NCI-H345 (cell line): ENCODE measurements around the gene VTI1A.

Experiments used
- DNase-seq: peaks from one replicate; lab custom pipeline; 2025; lab: John Stamatoyannopoulos, UW

Gene VTI1A

DNA sequence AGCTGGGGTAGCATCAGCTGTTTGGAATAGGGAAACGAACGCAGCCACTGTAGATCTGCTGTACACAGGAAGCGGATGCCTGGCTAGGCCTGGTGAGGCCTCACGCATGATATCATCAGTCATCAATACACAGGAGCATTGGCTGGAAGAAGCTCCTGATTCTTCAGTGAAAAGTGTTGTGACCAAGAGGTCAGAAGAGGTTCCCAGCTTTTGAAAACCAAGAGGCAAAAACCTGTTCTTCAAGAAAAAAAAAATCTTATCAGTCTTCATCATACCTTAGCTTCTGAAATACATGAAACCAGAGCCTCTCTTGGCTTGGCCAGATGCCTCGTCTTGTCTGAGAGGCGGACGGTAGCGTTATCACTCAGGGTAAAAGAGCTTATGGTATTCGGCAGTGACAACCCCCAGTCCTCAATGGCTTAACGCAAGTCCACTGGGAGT is 363.7 kb downstream of the VTI1A start:
- no peak for DNase-seq

DNA sequence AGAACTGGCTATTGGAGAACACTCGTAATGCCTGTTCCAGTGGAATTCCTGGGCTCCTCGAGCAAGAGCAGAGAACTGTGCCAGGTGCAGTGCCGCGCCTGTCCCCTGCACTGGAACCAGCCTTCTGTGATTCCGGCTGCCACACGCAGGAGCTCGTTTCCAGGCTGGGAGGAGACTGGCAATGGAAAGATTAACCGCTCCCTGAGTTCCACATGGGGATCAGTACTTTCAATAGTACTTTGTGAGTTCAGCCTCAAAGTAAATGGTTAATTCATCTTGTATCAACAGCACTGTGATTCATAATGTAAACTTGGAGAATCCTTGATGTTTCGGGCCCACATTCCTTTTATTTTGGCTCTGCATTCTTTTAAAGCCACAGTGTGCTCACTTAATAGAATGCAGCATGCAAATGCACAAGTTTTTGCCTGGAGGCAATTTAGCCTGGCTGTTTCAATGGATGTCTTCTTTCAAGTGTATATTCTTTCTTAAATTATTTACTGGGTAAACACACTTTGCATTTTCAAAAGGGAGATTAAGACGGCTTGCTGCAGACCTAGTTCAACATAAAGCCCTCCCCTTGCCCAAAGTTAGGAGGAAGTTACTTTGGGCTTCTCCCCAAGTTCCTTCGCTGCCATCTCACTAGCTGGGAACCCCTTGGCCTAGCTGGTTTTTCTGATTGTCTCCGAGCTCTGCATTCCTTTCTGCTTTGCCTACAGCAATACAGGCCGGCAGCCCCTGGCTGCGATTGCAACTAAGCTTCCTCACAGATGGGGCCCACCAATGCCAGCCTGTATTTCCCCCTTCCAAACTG is 364.9 kb downstream of the VTI1A start:
- DNase-seq: peak; percentile 5

- no peak for DNase-seq
Observed at GRCh38 chr10:112812586-112812985, 365.6 kb downstream of the VTI1A start.

DNA sequence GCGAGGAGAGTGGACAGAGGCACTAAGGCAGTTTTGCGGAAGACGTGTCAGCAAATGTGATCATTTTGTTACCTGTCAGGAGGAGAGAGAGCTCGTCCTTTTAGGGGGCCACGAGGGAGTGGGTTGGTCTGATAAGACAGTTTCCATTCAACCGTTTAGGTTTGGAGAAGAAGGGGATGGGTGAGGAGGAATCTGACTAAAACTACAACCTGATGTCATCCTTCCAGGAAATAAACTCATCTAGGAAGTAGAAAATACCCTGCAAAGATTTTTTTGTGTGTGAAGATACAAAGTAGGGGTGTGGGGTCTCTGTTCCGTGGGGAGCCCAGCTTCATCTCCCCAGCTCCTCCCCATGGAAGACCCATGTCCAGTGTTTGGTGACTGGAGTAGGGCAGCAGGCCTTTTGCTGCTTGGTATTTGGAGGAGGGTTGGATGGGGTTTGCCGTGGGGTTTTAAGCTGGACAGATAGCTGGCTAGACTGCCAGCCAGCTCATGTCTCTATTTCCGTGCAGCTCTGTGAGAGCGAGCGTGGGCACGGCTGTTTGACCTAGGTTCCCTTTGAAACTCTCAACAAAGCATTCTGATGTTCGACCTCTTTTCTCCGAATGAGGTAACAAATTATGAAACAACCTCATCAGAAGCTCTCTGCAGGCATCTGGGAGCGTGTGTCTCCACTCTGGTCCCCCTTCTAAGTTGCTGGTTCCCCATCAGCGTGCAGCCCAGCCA is 367.0 kb downstream of the VTI1A start:
- DNase-seq: no peak

GRCh38 chr10:112815269-112816032 is 368.4 kb downstream of the VTI1A start:
- no peak for DNase-seq

GRCh38 chr10:112816033-112816430 is 369.0 kb downstream of the VTI1A start:
- no peak for DNase-seq

DNA sequence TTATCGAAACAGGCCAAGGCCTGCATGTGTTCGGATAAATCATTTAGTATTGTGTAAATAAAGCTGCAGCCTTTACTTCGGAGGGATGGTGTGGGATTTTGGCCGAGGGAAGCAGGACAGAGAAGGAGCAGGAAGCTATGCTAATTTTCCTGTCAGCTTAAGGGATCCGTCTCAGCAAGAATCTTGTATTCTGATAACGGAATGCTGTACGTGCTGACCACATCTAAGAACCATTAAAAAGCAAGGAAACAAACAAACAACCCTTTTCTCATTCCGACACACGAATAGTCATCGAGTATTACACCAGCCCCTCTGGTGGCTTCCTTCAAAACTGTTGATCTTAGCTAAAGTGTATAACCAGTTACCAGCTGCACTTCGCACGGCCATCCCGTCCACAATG is 369.9 kb downstream of the VTI1A start:
- DNase-seq: no peak

- no peak for DNase-seq
Observed at GRCh38 chr10:112817981-112818777, 371.2 kb downstream of the VTI1A start.

DNA sequence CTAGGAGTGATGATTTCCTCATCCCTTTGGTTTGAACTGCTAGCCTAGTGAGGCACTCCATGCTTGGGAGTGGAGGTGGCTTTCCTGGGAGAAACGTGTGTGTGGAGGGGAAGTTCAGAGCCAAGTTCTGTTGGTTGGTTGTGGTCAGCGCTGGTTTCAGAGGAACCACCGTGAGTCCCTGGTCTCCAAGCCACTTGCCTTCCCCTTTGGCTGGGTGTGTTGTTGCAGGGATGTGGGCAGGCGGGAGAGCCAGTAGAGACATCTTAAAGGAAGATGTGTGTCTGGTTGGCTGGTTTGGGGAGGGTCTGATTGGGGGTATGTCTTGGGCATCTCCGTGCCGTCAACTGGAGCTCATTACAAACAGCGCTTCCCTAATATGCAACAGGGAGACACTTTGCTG is 372.2 kb downstream of the VTI1A start:
- DNase-seq: no peak

- no peak for DNase-seq
Observed at GRCh38 chr10:112820320-112820719, 373.3 kb downstream of the VTI1A start.

DNA sequence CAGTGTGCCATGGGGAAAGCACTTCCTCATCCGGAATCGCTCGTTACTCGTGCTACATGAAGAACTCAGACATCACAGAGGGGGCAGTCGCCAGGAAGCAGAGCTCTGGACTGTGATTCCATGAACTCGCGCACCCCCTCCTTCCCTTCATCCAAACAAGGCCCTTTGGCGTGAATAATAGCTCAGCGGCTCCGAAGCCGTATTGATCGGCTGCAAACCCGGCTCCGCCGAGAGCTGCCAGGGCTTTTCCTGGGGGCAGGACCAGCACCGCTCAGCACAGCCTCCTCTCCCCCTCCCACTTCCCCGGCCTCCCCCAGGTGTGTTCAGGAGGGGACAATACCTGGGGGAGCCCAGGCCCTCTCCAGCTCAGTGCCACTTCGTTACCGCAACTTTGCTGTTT is 374.0 kb downstream of the VTI1A start:
- DNase-seq: no peak

DNA sequence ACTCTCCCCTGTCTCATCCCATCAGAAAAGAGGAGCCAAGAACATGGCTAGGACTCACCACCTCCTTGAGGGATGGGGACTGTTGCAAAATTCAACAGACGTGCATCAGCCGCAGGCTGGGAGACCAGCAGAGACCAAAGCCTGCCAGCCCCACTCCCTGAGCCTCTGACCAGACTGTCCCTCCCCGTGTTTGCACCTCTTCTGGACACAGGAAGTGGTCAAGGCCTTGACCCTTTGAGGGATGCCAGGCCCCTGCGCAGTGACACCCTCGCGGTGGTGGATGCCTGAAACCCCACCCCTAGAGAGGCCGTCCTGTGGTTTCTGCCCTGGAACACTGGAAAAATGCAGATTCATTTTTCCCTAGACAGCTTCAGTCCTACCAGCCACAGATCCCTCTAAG is 374.6 kb downstream of the VTI1A start:
- DNase-seq: no peak

- DNase-seq: no peak
Observed at GRCh38 chr10:112823007-112823406, 376.0 kb downstream of the VTI1A start.

GRCh38 chr10:112823604-112824003 is 376.6 kb downstream of the VTI1A start:
- no peak for DNase-seq

DNA sequence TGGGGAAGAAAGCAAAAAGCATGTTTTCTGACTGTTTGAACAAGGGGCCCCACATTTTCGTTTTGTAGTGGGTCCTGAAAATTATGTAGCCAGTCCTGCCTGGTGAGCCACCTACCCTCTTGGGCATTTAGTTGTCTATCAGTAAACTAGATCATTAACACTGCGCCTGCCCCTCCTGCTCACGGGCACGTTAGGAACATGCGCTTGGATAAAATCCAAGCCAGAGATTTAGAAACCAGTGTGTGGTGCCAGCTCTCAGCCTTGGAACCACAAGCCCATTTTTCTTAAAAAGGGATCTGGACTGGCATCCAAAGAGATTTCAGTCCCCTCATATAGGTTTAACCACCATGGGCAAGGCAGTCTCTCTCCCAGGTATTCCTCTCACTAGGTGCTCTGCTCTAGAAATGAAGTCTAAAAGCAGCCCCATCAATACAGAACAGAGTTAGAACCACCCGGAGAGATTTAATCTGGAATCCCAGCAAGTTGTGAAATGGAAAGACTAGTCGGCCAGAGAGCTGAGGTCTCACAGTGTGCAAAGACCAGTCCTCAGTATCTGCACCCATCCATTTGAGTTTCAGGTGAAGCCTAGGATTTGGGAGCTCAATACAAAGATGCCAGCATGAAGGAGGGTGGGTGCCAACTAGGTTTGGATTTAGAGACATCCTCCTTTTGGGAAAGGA is 379.1 kb downstream of the VTI1A start:
- no peak for DNase-seq

DNA sequence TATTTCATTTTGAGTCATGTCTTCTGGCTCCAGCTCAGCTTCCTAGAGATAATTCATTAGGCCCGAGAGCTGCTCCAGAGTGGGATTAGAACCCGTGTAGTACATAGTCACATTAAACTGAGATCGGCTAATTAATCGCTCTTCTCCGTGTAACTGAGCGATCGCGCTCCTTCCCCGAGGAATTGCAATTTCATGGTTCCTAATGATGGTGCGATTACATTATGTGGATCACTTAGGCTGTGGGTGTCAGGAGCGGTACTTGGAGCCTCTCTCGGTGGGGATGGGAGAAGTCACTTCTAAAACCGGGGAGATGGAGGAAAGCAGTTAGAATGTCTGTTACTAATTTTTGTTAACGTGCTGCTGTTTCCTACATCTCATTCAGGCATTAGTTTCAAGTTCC is 380.1 kb downstream of the VTI1A start:
- DNase-seq: no peak

DNA sequence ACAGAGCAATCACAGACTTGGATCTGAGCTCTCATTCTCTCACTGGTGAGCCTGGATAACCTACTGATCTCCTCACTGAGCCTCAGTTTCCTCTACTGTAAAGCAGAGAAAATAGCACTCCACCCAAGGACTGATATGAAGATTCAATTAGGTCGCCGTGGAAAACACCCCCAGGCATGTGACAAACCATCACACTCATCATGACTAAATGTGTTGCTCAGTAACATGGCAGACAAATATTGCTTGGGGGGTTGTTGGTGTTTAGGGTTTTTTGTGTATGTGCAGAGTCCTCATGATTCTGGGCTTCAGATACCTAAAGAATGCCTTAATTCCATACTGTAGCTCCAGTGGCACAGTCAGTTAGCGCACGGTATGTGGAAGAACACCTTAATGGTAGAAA is 380.9 kb downstream of the VTI1A start:
- no peak for DNase-seq

DNA sequence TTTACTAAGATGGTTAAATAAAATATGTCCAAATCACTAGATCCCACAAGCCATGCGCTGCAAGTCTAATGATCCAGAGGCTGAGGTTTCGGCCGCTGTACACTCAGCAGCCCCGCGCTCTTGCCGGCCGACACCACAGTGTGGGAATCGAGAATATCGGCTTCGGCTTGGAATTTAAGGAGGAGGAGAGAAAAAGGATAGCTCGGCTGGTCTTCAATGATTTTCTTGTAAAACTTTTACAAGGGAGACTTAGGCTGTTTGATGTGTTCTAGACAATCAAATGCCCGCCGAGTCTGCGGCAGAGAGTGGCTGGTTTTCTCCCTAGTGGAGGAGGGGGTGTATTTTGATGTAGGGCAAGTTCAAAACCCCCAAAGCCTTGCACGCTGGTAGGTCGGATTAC is 384.8 kb downstream of the VTI1A start:
- no peak for DNase-seq

DNA sequence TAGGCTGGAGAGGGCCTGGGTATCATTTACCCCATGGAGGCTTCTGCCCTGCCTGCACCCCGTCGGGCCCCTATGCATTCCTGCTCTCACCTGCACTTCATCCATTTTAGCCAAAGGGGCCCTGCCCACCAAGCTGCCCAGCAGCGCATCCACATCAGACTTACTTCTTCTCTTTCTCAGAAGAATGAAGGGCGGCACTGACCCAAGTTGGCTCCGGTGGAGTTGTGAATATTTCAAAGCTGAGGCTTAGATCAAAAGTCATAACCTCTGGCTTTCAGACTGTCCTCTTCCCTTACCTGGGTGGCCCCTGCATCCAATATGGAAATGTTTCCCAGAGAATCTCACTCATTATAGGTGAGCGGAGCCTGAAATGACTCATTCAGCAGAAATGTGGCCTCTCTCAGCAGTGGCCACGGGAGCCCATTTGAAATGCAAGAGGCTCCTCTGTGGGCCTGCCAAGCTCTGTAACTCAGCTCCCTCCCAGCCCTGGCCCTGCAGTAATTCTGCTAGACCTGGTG is 385.4 kb downstream of the VTI1A start:
- no peak for DNase-seq

GRCh38 chr10:112832959-112833358 is 385.9 kb downstream of the VTI1A start:
- no peak for DNase-seq

DNA sequence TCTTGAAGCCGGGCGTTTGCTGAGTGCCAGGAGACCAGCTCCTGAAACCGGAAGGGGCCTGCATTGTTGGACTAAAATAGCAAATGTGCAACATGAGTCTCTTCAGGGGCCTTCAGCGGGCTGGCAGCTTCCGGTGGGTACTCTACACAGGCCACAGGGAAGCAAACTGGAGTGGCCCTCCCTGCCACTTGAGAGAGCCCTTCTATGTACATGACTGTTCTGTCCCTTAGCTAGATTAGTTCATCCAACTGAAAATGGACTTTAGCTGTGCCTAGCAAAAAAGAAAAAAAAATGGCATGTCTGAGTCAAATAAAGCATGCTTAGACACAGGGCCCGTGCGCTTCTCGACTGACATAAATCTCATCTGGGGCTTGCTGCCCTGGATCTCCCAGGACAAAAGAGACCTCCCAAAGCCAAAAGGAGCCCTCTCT is 387.8 kb downstream of the VTI1A start:
- no peak for DNase-seq
